CD4-positive, alpha-beta T cell treated with Interferon gamma for 1 hour (primary cell): Measurements from ENCODE around the gene GRM1.

Experiments
- DNase-seq: peaks from one replicate; pipeline ENCODE4 v3.0.0-alpha.2; 2020

The GRM1 gene

DNA sequence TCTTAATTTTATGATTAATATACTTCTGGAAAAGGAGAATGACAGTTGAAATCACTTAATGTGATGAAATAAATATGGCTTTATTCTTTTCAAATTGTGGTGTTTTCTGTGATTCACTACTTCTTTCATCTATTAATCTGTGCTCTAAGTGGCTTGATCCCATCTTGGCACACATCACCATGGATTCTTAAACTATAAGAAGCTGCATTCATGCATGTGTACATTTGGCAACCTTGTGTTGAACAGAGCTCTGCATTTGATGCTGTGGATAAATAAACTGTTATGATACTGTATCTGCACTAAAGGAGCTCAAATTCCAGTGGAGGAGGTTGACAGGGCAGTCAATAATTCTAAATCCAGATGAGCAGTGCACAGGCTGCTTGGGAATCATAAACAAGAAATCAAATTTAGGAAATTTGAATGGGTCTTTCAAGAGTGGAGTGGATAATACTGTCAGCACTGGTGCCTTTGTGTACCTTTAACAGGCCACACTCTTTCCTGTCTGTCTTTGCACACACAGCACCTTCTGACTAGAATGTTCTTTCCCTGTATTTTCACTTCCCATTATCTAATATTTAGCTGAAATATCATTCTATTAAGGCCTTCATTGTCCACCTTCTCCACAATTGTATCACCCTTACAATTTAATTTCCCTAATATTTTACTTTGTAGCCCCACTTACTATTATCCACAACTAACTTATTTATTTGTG is 252.9 kb downstream of the GRM1 start:
- no peak for DNase-seq

DNA sequence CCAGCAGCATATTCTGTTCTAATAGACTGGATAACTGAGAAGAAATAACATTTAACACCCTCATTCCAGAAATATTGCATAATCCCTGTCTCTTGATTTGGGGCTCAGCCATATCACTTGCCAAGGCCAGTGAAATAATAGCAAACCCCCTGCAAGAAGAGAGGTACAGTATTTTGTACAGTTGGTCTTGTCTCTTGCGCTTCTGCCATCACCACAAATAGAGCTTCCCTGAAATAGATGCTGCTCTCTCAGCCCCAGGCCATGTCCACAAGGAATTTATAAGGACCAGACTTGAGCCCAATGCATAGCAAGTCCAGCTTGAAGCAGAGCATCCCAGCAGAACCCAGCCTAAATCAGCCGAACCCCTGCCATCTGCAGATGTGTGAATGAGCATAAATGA is 254.0 kb downstream of the GRM1 start:
- no peak for DNase-seq

DNA sequence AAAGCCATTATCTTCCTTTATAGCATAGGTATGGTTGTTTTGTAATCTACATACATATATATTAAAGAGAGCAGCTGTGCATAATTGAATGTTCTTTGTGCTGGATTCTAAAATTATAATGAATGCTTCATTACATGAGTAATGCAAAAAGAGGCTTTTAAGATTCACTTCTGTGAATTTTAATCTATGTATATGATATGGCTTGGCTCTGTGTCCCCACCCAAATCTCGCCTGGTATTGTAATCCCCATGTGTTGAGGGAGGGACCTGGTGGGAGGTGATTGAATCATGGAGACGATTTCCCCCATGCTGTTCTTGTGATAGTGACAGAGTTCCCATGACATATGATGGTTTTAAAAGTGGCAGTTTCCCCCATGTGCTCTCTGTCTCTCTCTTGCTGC is 255.4 kb downstream of the GRM1 start:
- no peak for DNase-seq

DNA sequence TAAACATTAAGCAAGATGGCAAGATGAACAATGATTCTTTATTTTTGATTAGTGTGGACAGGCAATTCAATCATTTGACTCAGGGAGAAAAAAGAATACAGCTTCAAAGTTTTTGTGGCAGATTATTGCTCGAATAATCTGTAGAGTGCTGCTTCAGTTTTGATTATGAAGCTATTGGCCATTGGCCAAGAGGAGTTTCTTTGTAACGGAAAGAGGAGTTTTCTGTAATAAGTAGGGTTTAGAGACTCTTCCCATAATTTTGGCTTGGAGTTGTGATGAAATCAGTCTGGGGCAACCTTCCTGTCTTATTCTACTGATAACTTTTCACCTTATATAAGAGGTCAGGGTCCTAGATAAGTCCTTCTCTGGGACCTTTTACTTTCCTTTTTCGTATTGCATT is 258.1 kb downstream of the GRM1 start:
- no peak for DNase-seq

GRCh38 chr6:146287691-146288369 is 259.0 kb downstream of the GRM1 start:
- DNase-seq: no peak

- DNase-seq: no peak
These were observed 261.1 kb downstream of the GRM1 start for GRCh38 chr6:146289816-146290588.

- no peak for DNase-seq
These were observed 261.7 kb downstream of the GRM1 start for GRCh38 chr6:146290589-146290901.

GRCh38 chr6:146292506-146292905 is 263.6 kb downstream of the GRM1 start:
- no peak for DNase-seq

DNA sequence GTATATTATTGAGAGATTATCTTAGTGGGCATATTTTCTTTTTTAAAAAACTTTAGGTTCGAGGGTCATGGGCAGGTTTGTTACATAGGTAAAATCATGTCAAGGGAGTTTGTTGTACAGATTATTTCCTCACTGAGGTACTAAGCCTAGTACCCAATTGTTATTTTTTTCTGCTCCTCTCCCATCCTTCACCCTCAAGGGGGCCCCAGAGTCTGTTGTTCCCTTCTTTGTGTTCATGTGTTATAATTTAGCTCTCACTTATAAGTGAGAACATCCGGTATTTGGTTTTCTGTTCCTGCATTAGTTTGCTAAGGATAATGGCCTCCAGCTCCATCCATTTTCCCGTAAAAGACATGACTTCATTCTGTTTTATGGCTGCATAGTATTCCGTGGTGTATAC is 266.8 kb downstream of the GRM1 start:
- DNase-seq: no peak

DNA sequence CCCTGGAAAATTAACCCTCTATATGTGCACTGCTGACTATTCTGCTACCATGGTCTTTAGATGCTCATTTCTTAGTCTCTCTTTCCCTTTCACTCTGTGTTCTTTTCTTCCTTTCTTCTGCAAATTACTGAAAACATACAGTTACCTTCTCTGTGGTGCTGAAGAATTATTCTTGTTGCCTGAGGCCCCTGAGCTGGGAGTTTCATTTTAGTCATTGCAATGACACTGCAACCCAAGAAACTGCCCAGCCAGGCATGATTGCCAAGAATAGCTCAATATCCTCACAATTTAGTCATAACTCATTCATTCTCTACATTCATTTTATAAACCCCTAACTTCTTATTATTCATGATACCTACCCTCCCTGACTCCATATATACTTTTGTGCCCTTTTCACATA is 269.0 kb downstream of the GRM1 start:
- no peak for DNase-seq

DNA sequence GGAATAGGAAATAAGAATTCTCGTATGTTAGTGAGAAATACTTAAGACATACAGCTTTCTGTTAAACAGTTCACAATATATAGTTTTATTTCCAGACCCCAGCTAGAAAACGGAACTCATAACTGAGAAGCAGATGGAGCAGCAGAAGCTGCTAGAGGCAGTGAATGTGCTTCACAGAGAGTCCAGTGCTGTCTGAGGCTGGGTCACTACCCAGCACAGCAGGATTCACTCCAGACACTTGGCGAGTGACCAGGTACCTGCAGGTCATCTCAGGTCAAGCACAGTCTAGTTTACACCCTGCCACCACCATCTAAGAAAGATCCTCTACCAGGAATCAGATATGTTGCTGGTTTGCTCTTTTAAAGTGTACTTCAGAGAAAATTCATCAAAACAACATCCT is 271.7 kb downstream of the GRM1 start:
- no peak for DNase-seq

DNA sequence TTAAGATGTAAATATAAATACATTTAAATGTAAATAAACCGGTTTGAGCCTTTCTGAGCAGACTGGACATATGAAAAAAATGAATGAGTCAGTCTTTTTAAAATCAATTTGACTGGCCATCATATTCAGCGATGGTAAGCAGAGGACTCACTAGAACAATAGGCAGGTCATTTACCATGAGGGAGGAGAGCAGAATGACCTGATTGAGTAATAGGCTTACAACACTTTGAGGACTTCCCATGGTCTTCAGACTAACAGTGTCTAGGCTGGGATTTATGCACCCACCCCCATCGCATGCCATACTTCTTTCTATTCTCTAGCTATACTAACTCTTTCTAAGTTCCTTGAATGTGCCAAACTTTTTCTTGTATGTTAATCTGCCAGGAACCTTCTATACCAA is 272.9 kb downstream of the GRM1 start:
- no peak for DNase-seq

GRCh38 chr6:146302994-146303393 is 274.1 kb downstream of the GRM1 start:
- DNase-seq: no peak

DNA sequence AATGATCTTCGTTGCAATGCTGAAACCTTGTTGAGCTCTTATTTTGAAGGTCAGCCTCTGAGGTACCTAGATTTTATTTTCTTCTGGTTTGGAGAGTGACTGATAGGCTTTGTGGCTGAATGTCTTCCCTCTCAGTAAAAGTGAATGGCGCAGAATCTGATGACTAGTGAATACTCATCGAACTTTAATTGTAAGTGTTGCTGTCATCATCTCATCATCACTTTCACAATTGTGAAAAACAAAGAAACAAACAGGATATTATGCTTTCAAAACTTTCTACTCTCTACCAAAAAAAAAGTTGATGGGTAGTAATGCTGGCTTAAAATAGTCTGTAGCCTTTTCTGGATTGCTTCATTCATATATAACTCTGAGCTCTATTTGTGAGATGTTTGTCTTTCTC is 275.3 kb downstream of the GRM1 start:
- no peak for DNase-seq

DNA sequence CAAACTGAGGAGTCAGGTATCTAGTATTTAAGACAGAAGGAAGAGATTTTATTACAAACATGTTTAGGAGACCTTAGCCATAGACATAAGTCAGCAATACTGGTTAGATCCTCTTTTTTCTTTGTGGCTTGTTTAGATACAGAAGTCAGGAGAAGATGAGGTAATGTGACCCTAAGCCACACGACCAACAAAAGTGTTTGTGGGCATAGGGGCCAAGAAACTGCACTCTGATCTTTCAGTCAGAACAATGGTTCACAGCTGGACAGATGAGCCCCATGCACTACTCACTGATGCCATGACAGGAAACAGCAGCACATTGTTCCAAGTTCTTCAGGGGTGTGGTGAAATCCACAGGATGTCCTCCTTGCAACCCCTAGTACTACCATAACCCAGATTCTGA is 276.2 kb downstream of the GRM1 start:
- DNase-seq: no peak

GRCh38 chr6:146305951-146306350 is 277.1 kb downstream of the GRM1 start:
- DNase-seq: no peak

GRCh38 chr6:146310628-146311027 is 281.8 kb downstream of the GRM1 start:
- no peak for DNase-seq

DNA sequence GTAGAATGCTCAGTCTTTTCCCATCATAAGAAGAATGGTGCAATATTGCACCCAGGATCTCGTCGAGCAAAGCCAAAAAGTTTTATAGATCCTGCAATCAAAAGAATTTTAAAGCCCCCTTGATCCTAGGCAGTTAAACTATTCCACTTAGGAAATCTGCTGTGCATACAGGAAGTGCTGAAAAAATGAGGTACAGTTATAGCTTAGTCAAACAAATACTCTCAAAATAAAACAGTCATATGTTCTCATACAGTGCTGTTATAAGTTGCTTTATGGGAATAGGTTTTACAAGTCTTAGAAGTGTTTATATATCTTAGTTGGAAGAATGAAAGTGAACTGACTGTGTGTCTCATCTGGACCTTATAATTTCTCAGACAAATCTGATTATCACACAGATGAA is 282.2 kb downstream of the GRM1 start:
- no peak for DNase-seq

DNA sequence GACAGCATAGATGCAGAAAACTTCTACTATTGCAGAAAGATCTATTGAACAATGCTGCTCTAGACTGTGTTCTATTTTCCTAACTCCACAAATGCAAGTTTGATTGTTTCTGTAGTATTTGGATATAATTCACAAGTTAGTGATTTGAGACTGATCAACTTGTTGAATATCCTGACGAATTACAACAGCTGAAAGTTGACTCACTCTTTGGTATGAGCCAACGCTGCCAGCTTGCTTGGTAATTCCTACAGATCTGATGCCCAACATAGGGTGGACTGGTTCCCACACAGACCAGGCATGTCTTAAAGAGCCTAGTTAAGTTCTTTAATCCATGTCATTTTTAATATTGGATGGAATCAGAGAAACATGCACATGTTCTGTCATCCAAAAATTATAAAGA is 283.7 kb downstream of the GRM1 start:
- DNase-seq: no peak

DNA sequence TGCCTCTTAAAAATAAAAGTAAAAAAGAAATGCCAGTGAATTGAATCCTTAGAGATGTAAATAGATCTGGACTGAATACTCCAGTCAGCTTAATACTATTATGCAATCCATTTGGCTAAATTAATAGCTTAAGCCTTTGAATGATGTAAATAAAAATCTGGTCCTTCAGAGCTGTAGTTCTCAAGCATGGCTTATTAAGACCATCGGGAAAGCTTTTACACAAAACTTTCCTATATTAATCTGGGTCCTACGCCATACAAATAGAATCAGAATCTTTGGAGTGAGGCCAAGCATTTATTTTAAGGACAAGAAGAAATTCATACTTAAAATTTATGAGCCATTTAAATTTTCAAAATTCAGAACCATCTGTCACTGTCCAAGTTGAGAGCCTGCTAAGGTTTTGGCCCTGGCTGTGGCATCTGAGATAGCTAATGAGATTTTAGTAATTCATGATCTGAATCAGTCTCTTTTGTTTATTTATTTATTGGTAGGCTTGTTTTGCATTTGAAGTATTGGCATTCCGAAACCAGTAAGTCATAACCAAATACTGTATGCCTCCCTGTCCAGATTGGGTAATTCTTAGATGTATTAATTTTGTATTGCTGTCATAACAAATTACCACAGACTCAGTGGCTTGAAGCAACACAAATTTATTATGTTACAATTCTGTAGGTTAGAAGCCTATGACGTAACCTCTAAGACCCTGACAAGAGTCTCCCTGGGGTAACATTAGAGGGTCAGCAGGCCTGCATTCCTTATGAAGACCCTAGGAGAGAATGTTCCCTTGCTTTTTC is 286.7 kb downstream of the GRM1 start:
- no peak for DNase-seq

- DNase-seq: no peak
These were observed 287.3 kb downstream of the GRM1 start for GRCh38 chr6:146316175-146316495.

DNA sequence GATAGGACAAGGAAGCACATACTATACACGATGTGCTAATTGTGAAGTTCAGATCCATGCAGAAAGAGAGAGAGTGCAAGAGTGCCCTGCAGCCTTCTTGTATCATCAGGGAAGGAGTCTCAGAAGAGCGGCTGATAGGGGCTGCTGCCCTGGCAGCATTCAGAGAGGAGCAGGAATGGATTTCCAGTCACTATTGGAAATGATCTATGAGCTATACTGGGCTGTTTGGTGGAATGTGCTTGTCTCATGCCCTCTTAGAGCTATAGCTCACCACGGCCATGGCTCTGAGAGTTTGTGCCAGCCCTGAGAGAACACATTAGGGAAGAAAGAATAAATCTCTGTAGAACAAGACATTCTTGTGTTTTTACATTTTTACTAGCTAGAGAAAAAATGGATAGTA is 302.2 kb downstream of the GRM1 start:
- no peak for DNase-seq

GRCh38 chr6:146335336-146335735 is 306.5 kb downstream of the GRM1 start:
- no peak for DNase-seq

GRCh38 chr6:146336191-146336590 is 307.3 kb downstream of the GRM1 start:
- no peak for DNase-seq
